GM18498 (cell line): ENCODE results near the gene ISCU.
"Not testable (repeated sequence)": the region's sequence is repeated elsewhere in the genome, so short reads cannot be mapped to it uniquely, and the experiment has no call there.

Experiments
- ATAC-seq: cut with Tn5 transposase; IDR thresholded peaks from one replicate; pipeline ENCODE4 v1.9.1; 2021; ENCODE audit warnings: mild to moderate bottlenecking, moderate library complexity; ENCODE audit not compliant: unreplicated experiment

ISCU gene

DNA sequence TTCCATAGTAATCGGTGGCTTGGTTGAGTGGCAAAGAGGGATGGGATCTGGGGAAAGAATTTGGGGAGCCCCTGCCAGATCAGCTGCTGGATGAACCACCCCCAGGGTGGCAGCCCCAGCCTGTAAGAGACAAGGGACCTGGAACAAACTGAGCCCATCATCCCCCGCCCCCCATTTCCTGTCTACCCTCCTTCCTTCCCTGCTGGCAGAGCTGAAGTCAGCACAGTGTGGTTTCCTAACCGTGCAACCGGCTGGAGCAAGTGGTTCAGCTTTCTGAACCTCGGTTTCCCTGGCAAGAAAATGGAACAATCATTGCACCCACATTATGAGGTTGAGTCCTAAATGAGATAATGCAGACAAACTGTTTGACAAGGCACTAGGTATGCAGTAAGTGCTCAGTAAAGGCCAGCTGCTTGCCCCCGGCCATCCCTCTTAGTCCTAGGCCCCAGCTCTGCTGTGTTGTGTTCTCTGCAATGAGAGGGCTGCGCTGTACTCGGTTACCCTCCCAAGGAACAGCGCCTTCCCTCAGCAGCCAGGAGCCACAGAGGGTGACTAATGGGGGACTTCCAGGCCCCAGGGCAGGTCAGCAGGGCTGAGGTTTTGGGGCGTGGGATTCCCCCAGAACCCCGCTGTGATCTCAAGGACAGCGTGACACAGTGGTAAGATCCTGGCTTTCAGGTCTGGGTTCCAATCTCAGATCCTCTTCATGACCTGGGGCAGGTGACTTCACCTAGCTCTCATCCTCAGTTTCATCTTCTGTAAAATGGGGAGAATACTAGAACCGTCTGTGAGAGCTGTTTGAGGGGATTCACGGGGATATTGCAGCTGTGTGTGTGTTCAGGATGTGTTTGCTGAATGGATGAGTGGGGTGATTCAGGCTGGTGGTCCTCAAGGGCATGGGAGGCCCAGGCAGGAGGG, 54.8 kb downstream of the ISCU start:
- peak; percentile 82 for ATAC-seq

DNA sequence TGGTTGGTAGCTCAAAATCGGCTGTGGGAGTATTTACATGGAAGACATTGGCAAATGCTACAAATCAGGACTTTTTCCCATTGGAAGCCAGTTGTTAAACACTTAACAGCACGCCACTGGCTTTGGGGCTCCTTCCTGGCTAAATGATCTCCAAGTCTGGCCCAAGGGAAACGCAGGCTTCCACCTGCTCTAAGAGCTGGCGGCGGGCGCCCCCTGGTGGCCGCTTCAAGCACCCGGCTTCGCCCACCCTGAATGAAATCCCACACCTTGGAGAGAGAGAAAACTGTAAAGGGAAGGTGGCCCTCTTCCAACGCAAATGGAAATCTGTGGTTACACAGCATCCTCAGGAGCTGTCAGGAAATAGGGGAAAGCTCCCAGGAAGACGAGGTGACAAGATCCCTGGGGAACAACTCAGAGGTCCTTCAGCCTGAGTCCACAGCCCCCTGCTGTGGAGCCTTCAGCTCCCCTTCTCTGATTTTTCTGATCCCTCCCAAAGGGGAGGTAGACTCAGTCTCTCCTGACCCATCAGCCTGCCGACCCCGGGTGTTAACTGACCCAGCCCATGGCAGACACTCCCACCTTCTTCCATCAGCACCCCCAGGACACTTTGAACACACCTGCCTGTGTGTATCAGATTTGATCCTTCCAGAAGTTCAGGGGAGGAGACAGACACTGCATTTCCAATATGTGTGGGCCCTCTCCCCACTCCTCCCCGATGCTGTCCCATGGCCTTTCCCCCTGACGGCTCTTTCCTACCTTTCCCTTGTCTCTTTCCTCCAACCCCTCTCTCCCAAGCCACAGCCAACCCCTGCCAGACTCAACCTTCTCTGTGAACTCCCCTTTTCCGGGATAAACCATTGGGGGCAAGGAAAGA, 55.9 kb downstream of the ISCU start:
- peak; percentile 49 for ATAC-seq

DNA sequence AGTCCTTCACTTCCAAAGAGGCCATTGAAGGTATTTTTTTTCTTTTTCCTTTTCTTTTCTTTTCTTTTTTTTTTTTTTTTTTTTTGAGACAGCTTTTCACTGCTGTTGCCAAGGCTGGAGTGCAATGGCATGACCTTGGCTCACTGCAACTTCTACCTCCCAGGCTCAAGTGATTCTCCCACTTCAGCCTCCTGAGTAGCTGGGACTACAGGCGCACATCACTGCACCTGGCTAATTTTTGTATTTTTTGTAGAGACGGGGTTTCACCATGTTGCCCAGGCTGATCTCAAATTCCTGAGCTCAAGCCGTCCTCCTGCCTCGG, 56.5 kb downstream of the ISCU start:
- ATAC-seq, result not testable (repeated sequence)
